MM.1S (cell line): Measurements from ENCODE around the gene PLCB4.

Source experiments
- EZH2 ChIP-seq: fragments of 300-600 bp; sonication (generic); optimal IDR thresholded peaks from 2 replicates; pipeline ENCODE3; 2017; ENCODE audit warnings: low read depth, mild to moderate bottlenecking, antibody characterized with exemption, low read length, mixed read lengths
- TF ChIP-seq, protein P1 (sequence below): fragments of 300-600 bp; sonication (generic); IDR thresholded peaks from 2 replicates; pipeline ENCODE4 v1.5.1; 2016; ENCODE audit warnings: antibody characterized with exemption, low read length, mixed read lengths

DNA sequence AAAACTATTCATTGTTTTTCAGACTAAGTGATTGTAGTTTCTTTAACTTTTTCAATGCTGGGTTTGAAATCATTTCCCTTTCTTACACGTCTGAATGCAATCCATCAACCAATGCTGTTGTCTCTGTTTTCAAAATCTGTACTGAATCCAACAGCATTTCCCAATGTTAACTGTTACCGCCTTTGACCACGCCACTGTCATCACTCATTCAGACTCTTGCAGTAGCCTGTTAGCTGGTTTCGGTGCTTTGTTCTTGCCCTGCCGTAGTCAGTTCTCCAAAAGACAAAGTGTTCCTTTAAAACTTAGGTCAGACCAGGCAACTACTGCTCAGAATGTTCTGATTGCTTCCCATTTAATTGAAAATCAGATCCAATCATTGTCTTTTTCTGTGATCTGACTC lies 131.3 kb downstream of the PLCB4 start:
- TF ChIP-seq, protein P1, sequence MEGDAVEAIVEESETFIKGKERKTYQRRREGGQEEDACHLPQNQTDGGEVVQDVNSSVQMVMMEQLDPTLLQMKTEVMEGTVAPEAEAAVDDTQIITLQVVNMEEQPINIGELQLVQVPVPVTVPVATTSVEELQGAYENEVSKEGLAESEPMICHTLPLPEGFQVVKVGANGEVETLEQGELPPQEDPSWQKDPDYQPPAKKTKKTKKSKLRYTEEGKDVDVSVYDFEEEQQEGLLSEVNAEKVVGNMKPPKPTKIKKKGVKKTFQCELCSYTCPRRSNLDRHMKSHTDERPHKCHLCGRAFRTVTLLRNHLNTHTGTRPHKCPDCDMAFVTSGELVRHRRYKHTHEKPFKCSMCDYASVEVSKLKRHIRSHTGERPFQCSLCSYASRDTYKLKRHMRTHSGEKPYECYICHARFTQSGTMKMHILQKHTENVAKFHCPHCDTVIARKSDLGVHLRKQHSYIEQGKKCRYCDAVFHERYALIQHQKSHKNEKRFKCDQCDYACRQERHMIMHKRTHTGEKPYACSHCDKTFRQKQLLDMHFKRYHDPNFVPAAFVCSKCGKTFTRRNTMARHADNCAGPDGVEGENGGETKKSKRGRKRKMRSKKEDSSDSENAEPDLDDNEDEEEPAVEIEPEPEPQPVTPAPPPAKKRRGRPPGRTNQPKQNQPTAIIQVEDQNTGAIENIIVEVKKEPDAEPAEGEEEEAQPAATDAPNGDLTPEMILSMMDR: no peak
- no peak for TF ChIP-seq EZH2
